K562 (cell line): ENCODE measurements around the gene KIF5A. TPM values are rescaled to one million over a fixed set of nuclear protein-coding genes. Genes with fewer than 3 reads are reported as not detected.

Experiments used
- ATF3 ChIP-seq, 2 experiments: fragments of 450-650 bp in 1 of 2; sonication (generic) in 1 of 2; formaldehyde crosslinking in 1 of 2; IDR thresholded peaks in 1 of 2; conservative IDR thresholded peaks in 1 of 2; 2 replicates each; pipeline versions ENCODE4 v1.6.1 to v1.8.1; 2016 to 2023; ENCODE audit warnings: mild to moderate bottlenecking in 2 of 2, moderate library complexity in 2 of 2, inconsistent platforms in 1 of 2, missing genetic modification reagents in 1 of 2
- CEBPG ChIP-seq, 3 experiments: fragments of 200-800 bp in 1 of 3; sonication (Bioruptor generic) in 1 of 3; sonication (generic) in 1 of 3; formaldehyde crosslinking in 1 of 3; IDR thresholded peaks in 2 of 3; conservative IDR thresholded peaks in 1 of 3; 2 replicates each; pipeline versions ENCODE4 v1.6.1 to v1.8.0; 2016 to 2022; ENCODE audit warnings: missing compliant biosample characterization in 2 of 3, missing genetic modification characterization in 2 of 3, mild to moderate bottlenecking in 1 of 3, missing genetic modification reagents in 1 of 3
- CHD4 ChIP-seq: fragments of 200-600 bp; sonication (generic); IDR thresholded peaks from 3 replicates; pipeline ENCODE4 v1.6.1; 2012; ENCODE audit warnings: low read depth, mild to moderate bottlenecking, mixed read lengths, low read length, inconsistent platforms; ENCODE audit not compliant: insufficient read depth, insufficient replicate concordance, poor library complexity, severe bottlenecking
- COPS2 ChIP-seq: fragments of 450-650 bp; conservative IDR thresholded peaks from 2 replicates; pipeline ENCODE4 v1.6.1; 2016; ENCODE audit warnings: mild to moderate bottlenecking, moderate library complexity
- CREM ChIP-seq: IDR thresholded peaks from 2 replicates; pipeline ENCODE4 v1.6.1; 2014; ENCODE audit warnings: antibody characterized with exemption, low read depth
- DEAF1 ChIP-seq: fragments of 450-650 bp; formaldehyde crosslinking; IDR thresholded peaks from 2 replicates; pipeline ENCODE4 v1.4.0; 2020; ENCODE audit warnings: mild to moderate bottlenecking, moderate library complexity
- DNMT1 ChIP-seq: fragments of 450-650 bp; IDR thresholded peaks from 2 replicates; pipeline ENCODE4 v1.6.1; 2016; ENCODE audit warnings: antibody characterized with exemption, mild to moderate bottlenecking
- ETS2 ChIP-seq: IDR thresholded peaks from 2 replicates; pipeline ENCODE4 v1.6.1; 2016; ENCODE audit warnings: borderline replicate concordance, missing genetic modification characterization, mild to moderate bottlenecking, moderate library complexity, missing compliant biosample characterization; ENCODE audit not compliant: poor library complexity, severe bottlenecking
- FOXK2 ChIP-seq, 2 experiments: fragments of 450-650 bp; IDR thresholded peaks in 1 of 2; conservative IDR thresholded peaks in 1 of 2; 2 replicates each; pipeline ENCODE4 v1.6.1; 2016; ENCODE audit warnings: low read depth in 2 of 2, mild to moderate bottlenecking in 1 of 2
- FUS ChIP-seq: fragments of 200-400 bp; formaldehyde crosslinking; optimal IDR thresholded peaks from 2 replicates; pipeline ENCODE3; 2017; ENCODE audit warnings: low read depth, low read length
- HMG20B ChIP-seq: fragments of 250-450 bp; sonication (Bioruptor Pico); IDR thresholded peaks from 2 replicates; pipeline ENCODE4 v1.5.0; 2021; ENCODE audit warnings: mild to moderate bottlenecking
- MED1 ChIP-seq: sonication (generic); formaldehyde crosslinking; IDR thresholded peaks from 2 replicates; pipeline ENCODE4 v1.8.1; 2023; ENCODE audit warnings: missing genetic modification reagents, borderline replicate concordance
- NR3C1 ChIP-seq: sonication (generic); formaldehyde crosslinking; IDR thresholded peaks from 2 replicates; pipeline ENCODE4 v1.8.1; 2022; ENCODE audit warnings: missing genetic modification reagents
- POLR2H ChIP-seq: IDR thresholded peaks from 2 replicates; pipeline ENCODE4 v1.6.1; 2016; ENCODE audit warnings: missing genetic modification characterization, low read depth, mild to moderate bottlenecking, control low read depth, missing compliant biosample characterization, moderate library complexity
- PRMT5 ChIP-seq: sonication (generic); formaldehyde crosslinking; IDR thresholded peaks from 2 replicates; pipeline ENCODE4 v1.5.0; 2020; ENCODE audit warnings: missing genetic modification reagents
- PTBP1 ChIP-seq: fragments of 200-400 bp; formaldehyde crosslinking; IDR thresholded peaks from 2 replicates; pipeline ENCODE4 v1.6.1; 2017; ENCODE audit warnings: low read depth, low read length
- SMARCA4 ChIP-seq: fragments of 450-650 bp; IDR thresholded peaks from 2 replicates; pipeline ENCODE4 v1.6.1; 2016
- SREBF1 ChIP-seq: fragments of 150-350 bp; IDR thresholded peaks from 2 replicates; pipeline ENCODE4 v1.6.1; 2014; ENCODE audit warnings: antibody characterized with exemption, low read depth, low read length, borderline replicate concordance
- SREBF2 ChIP-seq: sonication (generic); formaldehyde crosslinking; IDR thresholded peaks from 2 replicates; pipeline ENCODE4 v1.4.0; 2020; ENCODE audit warnings: mild to moderate bottlenecking, missing genetic modification reagents
- SRSF3 ChIP-seq: fragments of 200-400 bp; formaldehyde crosslinking; IDR thresholded peaks from 2 replicates; pipeline ENCODE4 v1.6.1; 2016; ENCODE audit warnings: mild to moderate bottlenecking, low read length, moderate library complexity; ENCODE audit not compliant: insufficient read depth
- TAF7 ChIP-seq: fragments of 450-650 bp; IDR thresholded peaks from 2 replicates; pipeline ENCODE4 v1.6.1; 2016; ENCODE audit warnings: missing genetic modification characterization, missing compliant biosample characterization
- ZC3H4 ChIP-seq: sonication (generic); formaldehyde crosslinking; IDR thresholded peaks from 2 replicates; pipeline ENCODE4 v1.9.0; 2021; ENCODE audit warnings: missing genetic modification reagents, borderline replicate concordance
- ZFP30 ChIP-seq: fragments of 250-450 bp; sonication (Bioruptor Pico); IDR thresholded peaks from 2 replicates; pipeline ENCODE4 v1.8.0; 2022; ENCODE audit warnings: moderate library complexity, mild to moderate bottlenecking, inconsistent platforms, borderline replicate concordance
- ZNF253 ChIP-seq: fragments of 250-450 bp; sonication (Bioruptor Pico); conservative IDR thresholded peaks from 2 replicates; pipeline ENCODE4 v1.6.1; 2021; ENCODE audit warnings: mild to moderate bottlenecking
- ZNF277 ChIP-seq: fragments of 250-450 bp; sonication (Bioruptor Pico); IDR thresholded peaks from 2 replicates; pipeline ENCODE4 v1.8.0; 2022; ENCODE audit warnings: inconsistent platforms, mild to moderate bottlenecking, moderate library complexity, borderline replicate concordance
- polyA plus RNA-seq, 8 experiments: library from polyadenylated mRNA; depleted of rRNA in 4 of 8; stranded (reverse) in 5 of 8; unstranded in 3 of 8; fragments of >200 nt; fragmentation: Nextera tagmentation in 2 of 8; fragmentation: Illumina TruSeq in 1 of 8; extraction: Ambion mirVana in 2 of 8; extraction: Trizol in 1 of 8; gene quantifications; 2 replicates each; pipeline versions ENCODE4 v1.2.1 to v1.2.3, GENCODE V29; 2011 to 2014; ENCODE audit warnings: inconsistent platforms in 1 of 8, missing spikeins in 1 of 8
- total RNA-seq, 7 experiments: library from RNA; depleted of rRNA in 6 of 7; stranded (reverse); fragments of >200 nt in 6 of 7; fragmentation: Illumina TruSeq in 2 of 7; extraction: Trizol in 2 of 7; gene quantifications; 2 replicates each; pipeline versions ENCODE4 v1.2.1 to v1.2.3, GENCODE V29; 2011 to 2021; ENCODE audit warnings: low replicate concordance in 1 of 7

KIF5A gene
- total and polyA plus RNA-seq, 9 of the 15 experiments (the other 6 are each of a cell fraction or from before 2014, with no cell fraction given): 3.4 to 17.7 (median 8.0) TPM

- TF ChIP-seq ZC3H4 (CRISPR knock-in tag) (no peak), FUS (no peak), ATF3 (IDR thresholded peaks at IDR 0.05) (no peak), ATF3 (CRISPR knock-in tag; conservative IDR thresholded peaks at IDR 0.05) (no peak), ZNF277 (CRISPR knock-in tag) (no peak), TAF7 (tag) (no peak), MED1 (no peak), FOXK2 (conservative IDR thresholded peaks at IDR 0.05 in 1 of 2, IDR thresholded peaks at IDR 0.05 in 1 of 2; ENCODE audit: low read depth in 2 of 2) (no peak), PRMT5 (CRISPR knock-in tag) (no peak), DNMT1 (no peak), CEBPG (CRISPR knock-in tag; IDR thresholded peaks at IDR 0.05) (no peak), CEBPG (tag; conservative IDR thresholded peaks at IDR 0.05 in 1 of 2, IDR thresholded peaks at IDR 0.05 in 1 of 2) (no peak), POLR2H (tag) (no peak), HMG20B (CRISPR knock-in tag) (no peak), DEAF1 (CRISPR knock-in tag) (no peak), SRSF3 (no peak), PTBP1 (no peak), ETS2 (tag) (no peak), SREBF1 (no peak), COPS2 (no peak), NR3C1 (CRISPR knock-in tag) (no peak), ZFP30 (CRISPR knock-in tag) (no peak), CHD4 (no peak), CREM (no peak), ZNF253 (CRISPR knock-in tag) (no peak), SMARCA4 (no peak), SREBF2 (CRISPR knock-in tag) (no peak)
Measured at GRCh38 chr12:57515408-57515933, 34.4 kb upstream of the KIF5A start (continued).
